Measurements from ENCODE around the gene MCUR1. TPM values are rescaled to one million over a fixed set of nuclear protein-coding genes. Genes with fewer than 3 reads are reported as not detected.

MCUR1 gene
- total and polyA plus RNA-seq, 2 of the 13 experiments (the other 11 are each of a cell fraction or from before 2014, with no cell fraction given) = 8.0 to 29.6 TPM

DNA sequence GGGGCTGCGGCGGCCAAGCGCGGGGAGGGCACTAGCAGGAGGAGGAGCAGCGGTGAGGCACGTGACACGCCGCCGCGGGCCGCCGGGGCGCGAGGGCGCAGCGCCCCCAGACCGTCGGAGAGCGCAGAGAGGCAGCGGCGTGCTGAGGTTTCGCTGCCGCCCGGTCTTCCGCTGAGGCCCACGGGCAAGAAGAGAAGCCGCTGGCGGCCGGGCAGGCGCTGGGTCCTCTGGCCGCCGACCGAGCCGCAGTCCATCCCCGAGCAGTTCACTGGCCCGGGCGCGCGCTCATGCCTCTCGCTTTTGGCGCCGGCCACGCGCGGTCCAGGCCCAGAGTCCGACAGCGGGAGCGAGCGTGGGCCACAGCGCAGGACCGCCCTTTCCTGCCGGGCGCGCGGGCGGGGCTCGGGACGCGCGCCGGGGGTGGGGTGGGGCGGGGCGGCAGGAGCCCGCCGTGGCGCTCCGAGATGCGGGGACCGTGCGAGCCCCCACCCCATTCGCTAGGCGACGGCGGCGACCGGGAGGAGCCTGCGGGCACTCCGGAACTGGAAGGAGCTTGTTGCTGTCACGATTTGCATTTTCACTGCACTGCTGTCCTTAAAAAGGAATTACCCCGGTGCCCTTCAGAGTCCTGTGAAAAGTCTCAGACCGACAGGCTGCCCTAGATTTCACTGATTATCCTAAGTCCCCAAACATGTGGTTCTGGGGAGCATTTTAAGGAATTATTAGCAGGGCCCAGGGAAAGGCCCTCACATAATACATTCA is at the start of gene MCUR1 (continued):
- TF ChIP-seq, protein P1, sequence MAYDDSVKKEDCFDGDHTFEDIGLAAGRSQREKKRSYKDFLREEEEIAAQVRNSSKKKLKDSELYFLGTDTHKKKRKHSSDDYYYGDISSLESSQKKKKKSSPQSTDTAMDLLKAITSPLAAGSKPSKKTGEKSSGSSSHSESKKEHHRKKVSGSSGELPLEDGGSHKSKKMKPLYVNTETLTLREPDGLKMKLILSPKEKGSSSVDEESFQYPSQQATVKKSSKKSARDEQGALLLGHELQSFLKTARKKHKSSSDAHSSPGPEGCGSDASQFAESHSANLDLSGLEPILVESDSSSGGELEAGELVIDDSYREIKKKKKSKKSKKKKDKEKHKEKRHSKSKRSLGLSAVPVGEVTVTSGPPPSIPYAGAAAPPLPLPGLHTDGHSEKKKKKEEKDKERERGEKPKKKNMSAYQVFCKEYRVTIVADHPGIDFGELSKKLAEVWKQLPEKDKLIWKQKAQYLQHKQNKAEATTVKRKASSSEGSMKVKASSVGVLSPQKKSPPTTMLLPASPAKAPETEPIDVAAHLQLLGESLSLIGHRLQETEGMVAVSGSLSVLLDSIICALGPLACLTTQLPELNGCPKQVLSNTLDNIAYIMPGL (CRISPR knock-in tag; IDR thresholded peaks at IDR 0.05; ENCODE audit: borderline replicate concordance in 1 of 2, low read depth in 1 of 2) = peak; percentile 76 to 90; a peak in 3 of 4 replicates
- TF ChIP-seq ATF7-NPFF (CRISPR knock-in tag; IDR thresholded peaks at IDR 0.05; ENCODE audit: low read depth) = peak; percentile 96
- no peak; the same call in 1 of the 2 replicates for TF ChIP-seq ZNF672 (CRISPR knock-in tag; IDR thresholded peaks at IDR 0.05)
- TF ChIP-seq, protein P2, sequence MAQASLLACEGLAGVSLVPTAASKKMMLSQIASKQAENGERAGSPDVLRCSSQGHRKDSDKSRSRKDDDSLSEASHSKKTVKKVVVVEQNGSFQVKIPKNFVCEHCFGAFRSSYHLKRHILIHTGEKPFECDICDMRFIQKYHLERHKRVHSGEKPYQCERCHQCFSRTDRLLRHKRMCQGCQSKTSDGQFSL (CRISPR knock-in tag; IDR thresholded peaks at IDR 0.05) = no peak; the same call in none of the 2 replicates
- TF ChIP-seq ZNF451 (CRISPR knock-in tag; IDR thresholded peaks at IDR 0.05) = peak; percentile 92; the same call in 1 of the 2 replicates
- TF ChIP-seq MED13 (CRISPR knock-in tag; IDR thresholded peaks at IDR 0.05) = 0 out of 2 replicates have a peak, but pooled peaks have one; percentile 66
- TF ChIP-seq TBP (CRISPR knock-in tag; IDR thresholded peaks at IDR 0.05) = no peak
- peak; percentile 51 for TF ChIP-seq JARID2 (CRISPR knock-in tag; IDR thresholded peaks at IDR 0.05; ENCODE audit: insufficient replicate concordance)
- no peak for TF ChIP-seq ZNF496 (CRISPR knock-in tag; IDR thresholded peaks at IDR 0.05; ENCODE audit: insufficient replicate concordance)
- TF ChIP-seq ZNF207 (IDR thresholded peaks at IDR 0.05; ENCODE audit: borderline replicate concordance) = no peak
- TF ChIP-seq ZNF317 (CRISPR knock-in tag; IDR thresholded peaks at IDR 0.05) = no peak
- no peak for TF ChIP-seq GTF3A (CRISPR knock-in tag; conservative IDR thresholded peaks at IDR 0.05)
- no peak for TF ChIP-seq ZNF343 (CRISPR knock-in tag; IDR thresholded peaks at IDR 0.05)
- TF ChIP-seq GFI1 (CRISPR knock-in tag; IDR thresholded peaks at IDR 0.05; ENCODE audit: borderline replicate concordance) = peak; percentile 21; the same call in 1 of the 2 replicates
- TF ChIP-seq, protein P3, sequence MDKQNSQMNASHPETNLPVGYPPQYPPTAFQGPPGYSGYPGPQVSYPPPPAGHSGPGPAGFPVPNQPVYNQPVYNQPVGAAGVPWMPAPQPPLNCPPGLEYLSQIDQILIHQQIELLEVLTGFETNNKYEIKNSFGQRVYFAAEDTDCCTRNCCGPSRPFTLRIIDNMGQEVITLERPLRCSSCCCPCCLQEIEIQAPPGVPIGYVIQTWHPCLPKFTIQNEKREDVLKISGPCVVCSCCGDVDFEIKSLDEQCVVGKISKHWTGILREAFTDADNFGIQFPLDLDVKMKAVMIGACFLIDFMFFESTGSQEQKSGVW (CRISPR knock-in tag; IDR thresholded peaks at IDR 0.05; ENCODE audit: borderline replicate concordance) = no peak; the same call in 1 of the 2 replicates
- TF ChIP-seq ZNF773 (CRISPR knock-in tag; IDR thresholded peaks at IDR 0.05; ENCODE audit: borderline replicate concordance) = no peak; the same call in 1 of the 2 replicates
- TF ChIP-seq SIN3B (IDR thresholded peaks at IDR 0.05; ENCODE audit: low read length) = no peak
- peak; percentile 5 for TF ChIP-seq CBX1 (IDR thresholded peaks at IDR 0.05; ENCODE audit: low read depth)

Measured in HepG2 (cell line).